Measurements from ENCODE around the gene STIM2.

DNA sequence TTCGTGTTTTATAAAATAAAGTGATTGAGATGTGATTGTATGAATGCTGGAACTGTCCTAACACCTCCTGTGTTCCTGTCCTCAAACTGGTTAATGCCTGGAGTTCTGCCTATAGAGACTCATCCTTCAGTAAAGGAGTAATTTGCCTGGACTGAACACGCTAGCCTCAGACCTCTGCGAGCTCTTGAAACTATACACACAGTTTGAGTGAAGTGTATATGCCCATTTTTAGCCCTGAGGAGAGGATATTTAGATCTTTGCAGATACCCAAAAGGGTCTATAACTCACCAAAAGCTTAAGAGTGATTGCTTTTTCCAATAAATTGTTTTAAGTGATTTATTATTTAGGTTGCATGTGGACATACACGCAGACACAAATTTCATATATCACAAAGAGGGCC, 29.9 kb upstream of the STIM2 start:
- TF ChIP-seq, protein P1, sequence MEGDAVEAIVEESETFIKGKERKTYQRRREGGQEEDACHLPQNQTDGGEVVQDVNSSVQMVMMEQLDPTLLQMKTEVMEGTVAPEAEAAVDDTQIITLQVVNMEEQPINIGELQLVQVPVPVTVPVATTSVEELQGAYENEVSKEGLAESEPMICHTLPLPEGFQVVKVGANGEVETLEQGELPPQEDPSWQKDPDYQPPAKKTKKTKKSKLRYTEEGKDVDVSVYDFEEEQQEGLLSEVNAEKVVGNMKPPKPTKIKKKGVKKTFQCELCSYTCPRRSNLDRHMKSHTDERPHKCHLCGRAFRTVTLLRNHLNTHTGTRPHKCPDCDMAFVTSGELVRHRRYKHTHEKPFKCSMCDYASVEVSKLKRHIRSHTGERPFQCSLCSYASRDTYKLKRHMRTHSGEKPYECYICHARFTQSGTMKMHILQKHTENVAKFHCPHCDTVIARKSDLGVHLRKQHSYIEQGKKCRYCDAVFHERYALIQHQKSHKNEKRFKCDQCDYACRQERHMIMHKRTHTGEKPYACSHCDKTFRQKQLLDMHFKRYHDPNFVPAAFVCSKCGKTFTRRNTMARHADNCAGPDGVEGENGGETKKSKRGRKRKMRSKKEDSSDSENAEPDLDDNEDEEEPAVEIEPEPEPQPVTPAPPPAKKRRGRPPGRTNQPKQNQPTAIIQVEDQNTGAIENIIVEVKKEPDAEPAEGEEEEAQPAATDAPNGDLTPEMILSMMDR (IDR thresholded peaks at IDR 0.05), result no peak
- TF ChIP-seq ZFX (IDR thresholded peaks at IDR 0.05; ENCODE audit: borderline replicate concordance), result no peak

Measured in 22Rv1 (cell line).